Retina (tissue), 1 donor: ENCODE data around the gene ARID3A.
A peak's percentile ranks its signal among the peaks of the same experiment; 100 is the strongest.
"Not testable (repeated sequence)": the region's sequence is repeated elsewhere in the genome, so short reads cannot be mapped to it uniquely, and the experiment has no call there.

Source experiments
- DNase-seq: peaks from one replicate; pipeline ENCODE4 v3.0.0-alpha.2; 2016

The ARID3A gene, protein sequence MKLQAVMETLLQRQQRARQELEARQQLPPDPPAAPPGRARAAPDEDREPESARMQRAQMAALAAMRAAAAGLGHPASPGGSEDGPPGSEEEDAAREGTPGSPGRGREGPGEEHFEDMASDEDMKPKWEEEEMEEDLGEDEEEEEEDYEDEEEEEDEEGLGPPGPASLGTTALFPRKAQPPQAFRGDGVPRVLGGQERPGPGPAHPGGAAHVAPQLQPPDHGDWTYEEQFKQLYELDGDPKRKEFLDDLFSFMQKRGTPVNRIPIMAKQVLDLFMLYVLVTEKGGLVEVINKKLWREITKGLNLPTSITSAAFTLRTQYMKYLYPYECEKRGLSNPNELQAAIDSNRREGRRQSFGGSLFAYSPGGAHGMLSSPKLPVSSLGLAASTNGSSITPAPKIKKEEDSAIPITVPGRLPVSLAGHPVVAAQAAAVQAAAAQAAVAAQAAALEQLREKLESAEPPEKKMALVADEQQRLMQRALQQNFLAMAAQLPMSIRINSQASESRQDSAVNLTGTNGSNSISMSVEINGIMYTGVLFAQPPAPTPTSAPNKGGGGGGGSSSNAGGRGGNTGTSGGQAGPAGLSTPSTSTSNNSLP

DNA sequence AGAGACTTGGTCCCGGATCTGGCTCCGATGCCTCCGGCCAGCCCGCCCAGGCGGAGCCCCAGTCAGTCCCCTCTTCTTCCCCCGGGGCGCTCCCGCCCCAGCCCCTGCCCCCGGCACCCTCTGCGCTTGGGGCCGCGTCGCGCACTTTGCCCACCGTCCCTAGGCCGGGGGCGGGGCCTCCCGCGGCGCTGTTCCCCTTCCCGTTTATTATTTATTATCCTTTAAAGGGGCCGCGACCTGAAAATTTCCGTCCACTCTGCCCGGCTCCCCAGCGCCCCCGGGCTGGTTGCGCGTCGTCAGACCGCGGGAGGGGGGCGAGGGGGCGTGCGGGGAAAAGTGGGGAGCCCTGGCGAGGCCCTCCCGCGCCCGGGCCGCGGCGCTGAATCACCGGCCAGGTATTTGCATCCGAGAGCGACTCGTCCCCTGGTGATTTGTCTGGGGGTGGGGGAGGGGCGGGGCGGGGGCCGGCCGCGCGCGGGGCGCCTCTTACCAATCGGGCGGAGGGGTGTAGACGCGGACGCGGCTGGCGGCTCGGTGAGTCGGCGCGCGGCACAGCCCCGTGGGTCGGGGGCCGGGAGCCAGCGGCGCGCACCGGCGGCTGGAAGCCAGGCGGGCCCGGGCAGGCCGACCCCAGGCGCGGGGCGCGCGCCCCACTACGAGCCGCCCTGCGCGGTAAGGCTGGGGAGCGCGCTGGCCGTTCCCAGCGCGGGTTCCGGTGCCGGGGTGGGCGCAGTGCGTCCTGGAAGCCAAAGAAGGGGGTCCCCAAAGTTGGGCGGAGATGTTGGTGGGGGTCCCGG, at the start of gene ARID3A:
ARID3A (plus strand) TSS at position 510 of the 797 bp plus-strand sequence. CDS start 3,494 bp downstream, outside the sequence.
- peak; percentile 92 for DNase-seq

DNA sequence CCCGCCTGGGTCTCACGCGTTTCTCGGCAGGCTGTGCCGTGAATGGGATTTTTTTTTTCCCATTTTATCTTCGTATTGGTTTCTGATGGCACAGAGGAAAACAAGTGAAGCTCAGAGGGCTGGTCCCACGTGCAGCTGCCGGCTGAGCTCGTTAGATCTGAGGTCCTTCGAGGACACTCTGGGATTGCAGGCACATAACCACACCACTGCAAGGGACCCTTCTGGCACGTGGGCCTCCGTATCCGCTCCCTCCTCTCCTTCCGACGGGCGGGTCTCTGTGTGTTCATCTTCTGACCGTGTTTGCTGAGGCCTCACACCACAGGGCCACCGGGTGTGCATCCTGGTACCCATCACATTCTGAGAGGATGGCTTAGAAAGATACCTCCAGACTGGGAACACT, 49.7 kb upstream of the ARID3A start:
- DNase-seq: no peak

DNA sequence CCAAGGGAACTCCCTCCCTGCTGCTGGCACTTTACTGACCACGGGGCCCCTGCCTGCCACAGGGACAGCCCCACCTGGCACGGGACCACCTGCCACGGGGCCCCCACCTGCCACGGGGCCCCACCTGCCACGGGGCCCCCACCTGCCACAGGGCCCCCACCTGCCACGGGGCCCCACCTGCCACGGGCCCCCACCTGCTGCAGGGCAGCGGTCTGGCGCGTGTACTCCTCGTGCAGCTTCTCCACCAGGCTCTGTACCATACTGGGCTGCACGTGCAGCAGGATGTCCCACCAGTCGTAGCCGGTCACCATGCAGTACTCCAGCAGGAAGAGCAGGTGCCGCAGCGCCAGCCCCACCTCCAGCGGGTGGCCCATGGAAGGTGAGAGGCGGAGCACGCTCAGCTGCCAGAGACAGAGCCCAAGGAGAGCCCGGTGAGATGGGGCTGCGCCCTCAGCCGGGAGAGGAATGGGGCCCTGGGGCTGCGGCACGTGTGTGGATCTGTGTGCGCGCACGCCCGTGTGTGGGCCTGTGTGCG, 49.0 kb upstream of the ARID3A start:
- DNase-seq: no peak

DNA sequence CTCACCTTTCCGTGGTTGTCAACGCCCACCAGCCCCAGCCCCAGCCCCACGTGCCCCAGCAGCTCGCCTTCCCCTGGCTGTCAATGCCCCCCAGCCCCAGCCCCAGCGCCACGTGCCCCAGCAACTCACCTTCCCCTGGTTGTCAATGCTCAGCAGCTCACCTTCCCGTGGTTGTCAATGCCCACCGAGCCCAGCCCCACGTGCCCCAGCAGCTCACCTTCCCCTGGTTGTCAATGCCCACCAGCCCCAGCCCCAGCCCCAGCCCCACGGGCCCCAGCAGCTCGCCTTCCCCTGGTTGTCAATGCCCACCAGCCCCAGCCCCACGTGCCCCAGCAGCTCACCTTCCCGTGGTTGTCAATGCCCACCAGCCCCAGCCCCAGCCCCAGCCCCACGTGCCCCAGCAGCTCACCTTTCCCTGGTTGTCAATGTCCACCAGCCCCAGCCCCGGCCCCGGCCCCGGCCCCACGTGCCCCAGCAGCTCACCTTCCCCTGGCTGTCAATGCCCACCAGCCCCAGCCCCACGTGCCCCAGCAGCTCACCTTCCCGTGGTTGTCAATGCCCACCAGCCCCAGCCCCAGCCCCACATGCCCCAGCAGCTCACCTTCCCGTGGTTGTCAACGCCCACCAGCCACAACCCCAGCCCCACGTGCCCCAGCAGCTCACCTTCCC, 47.7 kb upstream of the ARID3A start:
- DNase-seq: not testable (repeated sequence)

DNA sequence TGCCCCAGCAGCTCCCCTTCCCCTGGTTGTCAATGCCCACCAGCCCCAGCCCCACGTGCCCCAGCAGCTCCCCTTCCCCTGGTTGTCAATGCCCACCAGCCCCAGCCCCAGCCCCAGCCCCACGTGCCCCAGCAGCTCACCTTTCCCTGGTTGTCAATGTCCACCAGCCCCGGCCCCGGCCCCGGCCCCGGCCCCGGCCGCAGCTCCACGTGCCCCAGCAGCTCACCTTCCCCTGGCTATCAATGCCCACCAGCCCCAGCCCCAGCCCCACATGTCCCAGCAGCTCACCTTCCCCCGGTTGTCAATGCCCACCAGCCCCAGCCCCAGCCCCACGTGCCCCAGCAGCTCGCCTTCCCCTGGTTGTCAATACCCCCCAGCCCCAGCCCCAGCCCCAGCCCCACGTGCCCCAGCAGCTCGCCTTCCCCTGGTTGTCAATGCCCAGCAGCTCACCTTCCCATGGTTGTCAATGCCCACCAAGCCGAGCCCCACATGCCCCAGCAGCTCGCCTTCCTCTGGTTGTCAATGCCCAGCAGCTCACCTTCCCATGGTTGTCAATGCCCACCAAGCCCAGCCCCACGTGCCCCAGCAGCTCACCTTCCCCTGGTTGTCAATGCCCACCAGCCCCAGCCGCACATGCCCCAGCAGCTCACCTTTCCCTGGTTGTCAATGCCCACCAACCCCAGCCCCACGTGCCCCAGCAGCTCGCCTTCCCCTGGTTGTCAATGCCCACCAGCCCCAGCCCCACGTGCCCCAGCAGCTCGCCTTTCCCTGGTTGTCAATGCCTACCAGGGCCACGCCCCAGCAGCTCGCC, 46.9 kb upstream of the ARID3A start:
- not testable (repeated sequence) for DNase-seq

DNA sequence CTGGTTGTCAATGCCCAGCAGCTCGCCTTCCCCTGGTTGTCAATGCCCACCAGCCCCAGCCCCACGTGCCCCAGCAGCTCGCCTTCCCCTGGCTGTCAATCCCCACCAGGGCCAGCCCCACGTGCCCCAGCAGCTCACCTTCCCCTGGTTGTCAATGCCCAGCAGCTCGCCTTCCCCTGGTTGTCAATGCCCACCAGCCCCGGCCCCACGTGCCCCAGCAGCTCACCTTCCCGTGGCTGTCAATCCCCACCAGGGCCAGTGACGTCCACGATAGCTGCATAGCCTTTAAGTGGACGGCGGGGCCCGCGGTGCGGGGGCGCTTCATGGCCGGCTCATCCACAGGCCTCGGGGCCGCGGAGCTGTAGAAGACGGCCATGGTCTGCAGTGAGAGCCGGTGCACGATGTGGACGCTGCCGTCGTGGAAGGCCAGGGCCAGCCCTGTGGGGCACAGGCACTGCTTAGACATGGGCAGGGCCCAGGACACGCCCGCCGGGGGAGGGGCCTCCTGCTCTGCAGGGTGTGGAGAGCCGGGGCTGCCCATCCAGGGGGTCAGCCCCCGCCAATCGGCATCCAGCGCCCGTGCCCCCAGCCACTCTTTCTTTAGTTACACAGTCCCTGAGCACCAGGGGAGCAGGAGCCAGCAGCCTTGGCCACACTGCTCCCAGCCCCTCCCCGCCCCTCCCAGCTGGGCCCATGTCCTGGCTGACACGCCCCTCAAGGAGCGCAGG, 46.0 kb upstream of the ARID3A start:
- DNase-seq: no peak

DNA sequence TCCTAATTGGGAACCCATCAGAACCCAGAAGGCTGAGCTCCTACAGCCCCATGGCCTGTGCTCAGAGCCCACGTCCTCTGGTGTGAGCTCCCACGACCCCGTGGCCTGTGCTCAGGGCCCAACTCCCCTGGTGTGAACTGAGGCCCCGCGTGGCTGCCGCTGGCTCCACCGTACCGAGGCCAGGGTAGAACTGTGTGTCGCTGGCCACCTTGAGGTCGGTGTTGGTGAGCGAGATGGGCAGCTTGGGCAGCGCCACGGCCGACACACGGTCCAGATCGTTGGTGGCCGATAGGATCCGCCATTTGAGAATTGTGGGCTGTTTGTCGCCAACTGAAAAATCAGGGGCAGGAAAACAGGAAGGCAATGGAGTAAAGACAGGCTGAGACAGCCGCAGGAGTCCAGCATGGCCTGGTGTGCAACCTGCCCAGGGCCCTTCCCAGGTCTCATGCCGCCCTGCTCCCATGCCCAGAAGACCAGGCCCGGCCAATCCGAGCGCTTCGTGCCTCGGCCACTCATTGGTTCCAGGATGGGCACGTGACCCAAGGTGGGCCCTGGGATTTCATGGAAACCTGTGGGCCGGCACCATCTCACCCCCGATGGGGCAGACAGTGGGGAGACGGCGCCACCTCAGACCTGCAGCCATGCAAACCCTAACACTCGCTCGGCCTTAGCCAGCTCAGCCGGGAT, 44.3 kb upstream of the ARID3A start:
- DNase-seq: no peak

DNA sequence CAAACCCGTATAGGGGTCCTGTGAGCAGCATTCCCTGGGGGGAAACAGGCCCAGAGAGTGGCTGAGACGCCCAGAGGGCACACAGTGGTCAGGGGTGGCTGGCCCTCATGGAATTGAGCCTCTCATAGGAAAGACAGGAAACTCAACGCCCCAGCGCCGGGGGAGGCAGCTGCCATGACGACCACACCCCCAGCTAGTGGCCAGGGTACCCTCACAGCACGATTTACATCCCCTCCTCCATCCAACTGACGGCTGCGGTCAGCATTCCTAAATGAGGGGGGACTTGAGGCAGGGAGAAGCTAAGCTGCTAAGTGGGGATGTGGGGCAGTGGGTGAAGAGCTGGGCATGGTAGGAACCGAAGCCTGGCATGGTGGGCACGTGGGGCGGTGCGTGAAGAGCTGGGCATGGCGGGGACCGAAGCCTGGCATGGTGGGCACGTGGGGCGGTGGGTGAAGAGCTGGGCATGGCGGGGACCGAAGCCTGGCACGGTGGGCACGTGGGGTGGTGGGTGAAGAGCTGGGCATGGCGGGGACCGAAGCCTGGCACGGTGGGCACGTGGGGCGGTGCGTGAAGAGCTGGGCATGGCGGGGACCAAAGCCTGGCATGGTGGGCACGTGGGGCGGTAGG, 42.9 kb upstream of the ARID3A start:
- no peak for DNase-seq

DNA sequence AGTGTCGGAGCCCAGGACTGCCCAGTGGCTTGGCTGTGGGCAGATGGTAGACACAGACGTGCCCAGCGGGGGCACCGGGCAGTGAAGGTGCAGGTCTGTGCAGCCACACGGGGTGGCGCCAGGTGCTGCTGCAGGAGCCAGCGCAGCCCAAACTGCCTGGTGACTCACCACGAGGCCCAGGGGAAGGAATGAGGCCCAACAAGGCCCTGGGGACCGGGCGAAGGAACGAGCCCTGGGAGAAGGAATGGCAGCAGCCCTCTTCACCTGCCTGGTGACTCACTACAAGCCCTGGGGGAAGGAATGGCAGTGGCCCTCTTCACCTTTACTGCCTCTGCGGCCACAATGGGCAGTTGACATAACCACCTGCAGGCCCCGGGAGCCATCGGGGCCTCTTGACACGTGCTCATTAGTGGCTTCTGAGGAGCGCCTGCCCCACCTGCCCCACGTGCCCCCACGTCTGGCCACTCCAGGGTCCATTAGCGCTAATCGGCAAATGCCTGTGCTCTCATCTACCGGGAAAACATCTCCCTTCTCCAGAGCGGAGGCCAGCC, 42.1 kb upstream of the ARID3A start:
- no peak for DNase-seq

DNA sequence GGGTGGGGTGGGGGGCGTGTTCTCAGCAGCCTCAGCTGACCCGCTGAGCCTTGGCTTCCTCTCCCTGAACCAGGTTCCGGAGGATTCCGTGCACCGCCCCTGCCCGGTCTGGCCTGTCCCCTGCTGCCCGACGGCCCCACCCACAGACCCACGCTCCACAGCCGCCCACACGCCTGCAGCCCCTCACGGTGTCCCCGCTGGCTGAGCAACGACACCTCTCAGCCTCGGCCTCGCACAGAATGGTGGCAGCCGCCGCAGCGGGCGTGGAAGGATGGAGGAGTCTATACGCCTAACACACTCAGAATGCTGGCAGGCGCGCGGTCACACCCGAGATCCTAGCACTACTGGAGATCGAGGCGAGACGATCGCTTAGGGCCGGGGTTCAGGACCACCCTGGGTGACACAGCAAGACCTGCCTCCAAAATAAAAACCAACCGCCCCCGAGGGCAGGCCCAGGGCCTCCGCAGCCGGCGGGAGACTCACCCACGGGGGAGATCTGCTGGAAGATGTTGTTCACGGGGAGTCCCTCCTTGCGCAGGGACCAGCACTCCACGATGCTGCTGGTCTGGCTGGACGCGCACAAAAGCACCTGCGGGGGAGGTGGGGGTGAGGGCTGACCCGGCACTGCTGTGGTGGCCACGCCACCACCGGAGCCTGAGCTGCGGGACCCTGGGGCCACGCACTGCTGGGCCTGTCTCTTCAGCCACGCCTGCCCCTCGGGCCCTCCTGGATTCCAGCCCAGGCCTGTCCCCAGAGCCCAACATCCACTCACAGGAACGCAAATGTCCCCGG, 41.2 kb upstream of the ARID3A start:
- DNase-seq: no peak

DNA sequence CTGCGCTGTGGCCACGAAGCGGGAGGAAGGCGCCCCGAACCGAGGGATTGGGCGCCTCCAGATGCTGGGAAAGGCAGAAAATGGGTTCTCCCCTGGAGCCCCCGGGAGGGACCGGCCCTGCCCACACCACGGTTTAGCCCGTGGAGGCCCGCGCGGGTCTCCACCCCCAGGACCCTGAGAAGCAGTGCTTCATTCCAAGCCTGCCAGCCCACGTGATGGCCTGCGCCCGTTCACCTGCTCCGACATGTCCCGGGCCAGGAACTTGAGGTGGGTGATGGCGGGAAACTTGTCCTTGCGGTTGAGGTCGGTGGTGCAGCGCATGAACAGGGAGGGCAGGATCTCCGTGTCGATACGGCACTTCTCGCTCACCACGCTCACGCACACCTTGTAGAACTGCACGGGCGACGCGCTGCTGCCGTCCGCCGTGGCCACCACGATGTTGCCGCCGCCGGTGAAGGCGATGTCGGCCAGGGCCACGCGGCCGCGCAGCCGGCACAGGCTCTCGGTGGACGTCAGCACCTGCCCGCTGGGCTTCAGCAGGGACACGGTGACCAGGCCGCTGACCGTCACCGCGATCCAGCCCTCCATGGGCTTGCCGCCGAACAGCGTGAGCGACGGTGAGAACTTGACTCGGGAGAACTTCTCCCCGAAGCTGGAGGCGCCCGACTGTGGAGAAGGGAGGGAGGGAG, 40.2 kb upstream of the ARID3A start:
- DNase-seq: no peak

DNA sequence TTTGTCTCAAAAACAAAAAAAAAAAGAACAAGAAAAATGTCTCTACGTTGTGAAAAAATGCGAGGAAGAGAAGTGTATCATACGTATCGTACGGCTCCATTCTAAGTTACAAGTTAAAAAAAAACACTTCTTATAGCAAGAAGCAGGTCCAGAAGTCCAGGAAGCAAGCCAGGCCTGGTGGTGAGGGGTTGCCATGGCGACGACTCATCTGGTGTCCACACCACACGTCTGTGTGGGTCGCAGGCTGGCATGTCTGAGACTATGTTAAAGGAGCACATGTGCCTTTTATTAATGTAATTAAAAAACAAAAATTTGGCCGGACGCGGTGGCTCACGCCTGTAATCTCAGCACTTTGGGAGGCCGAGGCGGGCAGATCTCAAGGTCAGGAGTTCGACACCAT, 38.8 kb upstream of the ARID3A start:
- DNase-seq: no peak

DNA sequence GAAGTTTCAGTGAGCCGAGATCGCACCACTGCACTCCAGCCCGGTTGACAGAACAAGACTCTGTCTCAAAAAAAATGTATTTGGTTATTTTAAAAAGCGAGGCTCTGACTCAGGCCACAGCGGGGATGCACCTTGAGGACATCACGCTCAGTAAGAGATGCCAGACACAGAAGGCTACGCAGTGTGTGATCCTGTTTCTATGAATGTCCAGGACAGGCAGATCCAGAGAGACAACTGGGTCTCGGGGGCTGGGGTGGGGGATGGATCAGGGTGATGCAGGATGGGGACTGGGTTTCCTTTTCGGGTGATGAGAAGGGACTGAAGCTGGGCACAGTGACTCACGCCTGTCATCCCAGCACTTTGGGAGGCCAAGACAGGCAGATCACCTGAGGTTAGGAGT, 38.2 kb upstream of the ARID3A start:
- no peak for DNase-seq

DNA sequence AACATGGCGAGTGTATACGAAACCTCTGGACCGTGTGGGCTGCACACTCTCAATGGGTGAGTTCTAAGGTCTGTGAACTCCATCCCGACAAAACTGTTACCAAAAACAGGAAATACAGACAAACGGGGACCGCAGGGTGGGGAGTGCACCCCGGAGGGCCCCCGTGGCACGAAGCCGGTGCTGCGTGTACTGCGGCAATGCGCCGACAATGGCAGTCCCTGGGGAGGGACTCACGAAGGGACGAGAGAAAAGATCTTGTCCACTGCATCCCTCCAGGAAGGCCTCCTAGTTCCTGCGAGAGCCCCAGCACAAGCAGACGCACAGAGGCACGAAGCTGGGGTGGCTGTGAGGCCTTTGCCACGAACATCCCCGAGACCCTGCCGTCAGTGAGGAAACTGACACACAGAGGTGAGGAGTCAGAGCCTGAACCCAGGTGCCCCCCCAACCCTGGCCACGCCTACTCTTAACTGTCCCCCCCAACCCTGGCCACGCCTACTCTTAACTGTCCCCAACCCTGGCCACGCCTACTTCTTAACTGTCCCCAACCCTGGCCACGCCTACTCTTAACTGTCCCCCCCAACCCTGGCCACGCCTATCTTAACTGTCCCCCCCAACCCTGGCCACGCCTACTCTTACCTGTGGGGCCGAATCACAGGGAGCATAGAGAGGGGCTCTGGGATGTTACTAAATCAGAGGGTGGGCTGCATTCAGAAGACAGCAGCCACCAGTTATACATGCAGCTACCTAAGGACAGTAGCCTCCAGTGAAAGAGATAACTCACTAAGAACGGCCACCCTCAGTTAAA, 37.1 kb upstream of the ARID3A start:
- no peak for DNase-seq

DNA sequence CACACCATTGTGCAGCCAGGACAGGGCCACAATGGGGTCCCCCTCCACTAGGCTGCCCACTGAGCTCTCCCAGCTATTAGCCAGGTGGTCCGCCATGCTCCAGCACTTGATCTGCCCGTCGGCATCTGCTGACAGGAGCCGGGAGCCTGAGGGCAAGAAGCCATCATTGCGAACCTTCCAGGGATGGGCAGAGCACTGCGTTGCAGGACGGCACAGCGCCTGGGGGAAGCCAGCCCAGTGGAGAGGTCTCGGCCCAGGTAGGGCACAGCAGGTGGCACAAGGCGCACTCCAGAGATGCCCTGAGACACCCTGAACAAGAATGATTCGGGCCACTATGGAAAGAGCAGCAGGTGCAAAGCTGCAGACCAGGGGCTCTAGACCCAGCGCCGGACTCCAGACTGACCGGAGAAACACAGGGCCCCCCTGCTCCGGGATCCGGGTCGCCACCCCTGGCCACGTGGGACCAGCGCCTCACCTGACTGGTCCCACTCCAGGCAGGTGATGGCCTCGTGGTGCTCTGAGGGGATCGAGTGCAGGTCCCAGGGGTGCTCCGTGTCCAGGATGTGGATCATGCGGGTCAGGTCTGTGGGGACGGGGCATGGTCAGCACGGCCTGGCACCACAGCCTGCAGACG, 36.1 kb upstream of the ARID3A start:
- DNase-seq: no peak

DNA sequence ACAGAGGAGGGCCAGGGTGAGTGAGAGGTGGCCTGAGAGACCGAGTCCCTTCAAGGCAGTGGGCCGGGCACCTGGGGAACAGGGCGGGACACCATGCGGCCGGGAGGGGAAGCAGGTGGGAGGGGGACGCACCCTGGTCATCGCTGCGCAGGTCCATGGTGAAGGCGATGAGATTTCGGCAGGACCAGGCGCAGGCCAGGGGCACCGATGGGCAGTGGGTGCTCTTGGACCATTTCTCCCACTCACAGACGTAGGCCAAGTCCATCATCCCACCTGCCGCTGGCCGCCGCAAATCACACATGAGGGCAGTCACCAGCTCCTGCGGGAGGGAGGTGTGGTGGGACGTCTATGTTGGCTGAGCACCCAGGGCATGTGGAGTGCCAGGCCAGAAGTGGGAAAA, 35.0 kb upstream of the ARID3A start:
- DNase-seq: no peak
